Astrocyte of the cerebellum (primary cell): ENCODE results near the gene TNFRSF19.

Experiments used
- DNase-seq: peaks from one replicate; pipeline ENCODE4 v3.0.0-alpha.2; 2011; ENCODE audit warnings: low read depth
- H3K4me3 ChIP-seq: 2 replicates; pipeline ENCODE4 v1.5.1; 2011; ENCODE audit warnings: mild to moderate bottlenecking, low read depth, low read length, moderate library complexity
- CTCF ChIP-seq: IDR thresholded peaks from 2 replicates; pipeline ENCODE4 v1.5.1; 2012; ENCODE audit warnings: low read length, low read depth, moderate library complexity, mild to moderate bottlenecking; ENCODE audit errors: missing control alignments
- in situ Hi-C: cut with HindIII; loops from 2 replicates; pipeline ENCODE4 v1.10.0; 2017; ENCODE audit warnings: low sequenced_read_pairs

Gene TNFRSF19

GRCh38 chr13:23600534-23600933, 30.3 kb downstream of the TNFRSF19 start:
- H3K4me3 ChIP-seq: no peak overlapping the region
- DNase-seq: no peak

DNA sequence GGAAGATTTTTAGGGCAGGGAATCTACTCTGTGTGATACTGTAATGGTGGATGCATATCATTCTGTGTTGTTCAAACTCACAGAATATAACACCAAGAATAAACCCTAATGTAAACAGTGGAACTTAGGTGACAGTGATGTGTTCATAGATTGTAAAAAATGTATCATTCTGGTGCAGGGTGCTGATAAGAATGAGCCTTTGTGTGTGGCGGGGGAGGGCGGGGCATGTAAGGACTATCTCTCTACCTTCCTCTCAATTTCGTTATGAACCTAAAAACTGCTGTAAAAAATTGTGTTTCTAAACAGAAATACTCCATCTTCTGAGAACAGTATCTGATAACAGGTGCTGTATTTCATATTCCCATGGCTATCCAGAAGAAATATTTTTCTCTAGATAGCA, 35.6 kb downstream of the TNFRSF19 start:
- DNase-seq: no peak
- H3K4me3 ChIP-seq: no peak overlapping the region
- no peak for TF ChIP-seq CTCF
- in situ Hi-C loops: no loop called here

More at GRCh38 chr13:23600534-23600933, 30.3 kb downstream of the TNFRSF19 start:
- no peak for TF ChIP-seq CTCF
- in situ Hi-C loops: no loop called here

GRCh38 chr13:23608138-23608537, 37.9 kb downstream of the TNFRSF19 start:
- no peak for DNase-seq
- in situ Hi-C loops: no loop called here
- TF ChIP-seq CTCF: no peak
- no peak overlapping the region for H3K4me3 ChIP-seq

DNA sequence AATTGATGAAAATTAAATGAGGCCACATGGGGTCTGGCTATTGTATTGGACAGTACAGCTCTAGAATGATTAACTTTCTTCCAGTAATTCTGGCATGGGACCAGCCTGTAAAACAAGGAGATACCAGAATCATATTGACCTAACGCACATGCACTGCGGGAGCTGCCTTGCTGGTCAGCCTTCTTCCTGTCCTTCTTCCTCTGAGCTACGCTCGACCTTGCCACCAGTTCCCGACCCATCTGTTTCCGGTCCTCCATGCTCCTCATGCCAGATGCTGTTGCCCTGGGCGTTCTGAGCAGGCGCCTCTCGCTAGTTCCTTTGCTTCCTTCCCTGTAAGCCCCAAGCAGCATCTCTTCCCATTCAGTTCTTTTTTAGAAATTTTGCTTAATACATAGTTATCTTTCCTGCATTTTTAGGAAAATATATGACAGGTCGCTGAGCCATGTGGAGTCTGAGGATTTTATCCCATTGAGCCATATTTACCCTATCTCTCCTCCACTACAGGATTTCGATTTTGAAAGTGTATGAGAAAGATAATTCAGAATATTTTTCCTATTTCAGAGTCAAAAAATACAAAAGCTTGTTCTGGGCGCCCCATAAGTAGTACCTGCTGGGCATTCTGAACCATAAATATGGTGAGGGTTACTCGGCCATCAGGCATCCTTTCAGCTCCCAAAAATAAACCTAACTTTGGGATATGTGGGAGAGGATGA, 38.6 kb downstream of the TNFRSF19 start:
- no peak for DNase-seq
- in situ Hi-C loops: no loop called here
- peak overlapping the region; percentile 4 for H3K4me3 ChIP-seq
- TF ChIP-seq CTCF: no peak

- no peak for TF ChIP-seq CTCF
- peak; percentile 65 for DNase-seq
- peak overlapping the region; percentile 4 for H3K4me3 ChIP-seq
- in situ Hi-C loops: no loop called here
Observed at GRCh38 chr13:23609414-23609760, 39.2 kb downstream of the TNFRSF19 start.

DNA sequence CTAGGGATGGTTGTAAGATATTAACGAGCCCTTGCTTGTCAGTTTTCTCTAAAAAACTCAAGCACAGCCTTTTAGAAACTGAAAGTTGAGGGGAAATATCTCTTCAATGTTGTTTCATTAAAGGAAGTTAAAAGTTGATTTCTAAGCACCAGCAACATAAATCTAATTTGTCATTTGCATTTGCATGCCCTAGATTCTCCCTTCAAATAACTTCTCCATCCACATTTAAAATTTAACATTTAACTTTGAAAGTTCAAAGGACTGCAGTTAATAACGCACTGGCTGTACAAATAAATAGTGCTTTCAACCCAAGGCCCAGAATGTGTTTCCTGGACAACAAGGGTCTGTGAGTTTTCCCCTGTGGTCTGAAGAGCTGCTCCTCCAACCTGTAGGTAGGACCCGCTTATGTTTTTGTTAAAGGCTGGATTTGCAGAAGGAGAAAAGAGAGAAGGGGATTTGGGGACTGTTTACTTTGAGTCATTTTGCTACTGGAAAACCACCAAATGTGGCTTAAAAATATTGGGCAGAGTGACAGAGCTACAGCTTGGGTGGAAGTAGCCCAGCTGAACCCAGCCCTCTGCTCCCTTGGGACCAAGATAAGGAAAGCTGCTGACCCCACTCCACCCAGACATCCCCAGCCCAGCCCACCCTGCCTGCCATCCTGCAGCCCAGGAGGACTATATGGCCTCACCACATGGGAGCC, 39.8 kb downstream of the TNFRSF19 start:
- no peak for DNase-seq
- in situ Hi-C loops: no loop called here
- TF ChIP-seq CTCF: no peak
- no peak overlapping the region for H3K4me3 ChIP-seq
